Activated T-cell treated with anti-CD3 and anti-CD28 coated beads, Interleukin-2, amount 50 U/mL, for 72 hours (primary cell): ENCODE data around the gene DYNC2I2. TPM values are rescaled to one million over a fixed set of nuclear protein-coding genes. Genes with fewer than 3 reads are reported as not detected.
"Not testable (repeated sequence)": the region's sequence is repeated elsewhere in the genome, so short reads cannot be mapped to it uniquely, and the experiment has no call there.

ENCODE experiments used
- ATAC-seq, 2 donors: fragments of 150-1000 bp; cut with Tn5 transposase; replicated peaks in 1 of 2; 2 replicates each; pipeline ENCODE4 v1.10.0; 2021; ENCODE audit warnings: moderate library complexity in 2 of 2, mild to moderate bottlenecking in 1 of 2
- DNase-seq, 2 donors: peaks; one replicate each; pipeline ENCODE4 v3.0.0; 2021 to 2022; ENCODE audit warnings: mixed read lengths in 1 of 2
- H3K27ac Mint-ChIP-seq: one replicate; pipeline ENCODE4 v1.8.0; 2022; ENCODE audit warnings: mild to moderate bottlenecking, moderate library complexity, mixed read lengths
- H3K27me3 Mint-ChIP-seq: one replicate; pipeline ENCODE4 v1.8.0; 2022; ENCODE audit warnings: low read depth, mixed read lengths
- H3K36me3 Mint-ChIP-seq, 2 donors: one replicate each; pipeline ENCODE4 v1.8.0; 2022; ENCODE audit warnings: mixed read lengths in 2 of 2, mild to moderate bottlenecking in 1 of 2; ENCODE audit not compliant: insufficient read depth in 2 of 2
- H3K4me1 Mint-ChIP-seq: one replicate; pipeline ENCODE4 v1.8.0; 2022; ENCODE audit warnings: low read depth, mixed read lengths
- H3K4me3 Mint-ChIP-seq, 2 donors: one replicate each; pipeline ENCODE4 v1.8.0; 2022; ENCODE audit warnings: mild to moderate bottlenecking in 2 of 2, mixed read lengths in 2 of 2, moderate library complexity in 2 of 2
- H3K9me3 Mint-ChIP-seq, 2 donors: one replicate each; pipeline ENCODE4 v1.8.0; 2022; ENCODE audit warnings: mixed read lengths in 2 of 2
- total RNA-seq, 2 donors: library from RNA; stranded (reverse); gene quantifications; one replicate each; pipeline ENCODE4 v1.2.3, GENCODE V29; 2022

The DYNC2I2 gene
- total RNA-seq, 2 donors from 2014 or later: 27.1 to 31.2 TPM

GRCh38 chr9:128677794-128678193 lies 21.1 kb upstream of the DYNC2I2 start:
- no peaks in the 10 kb centered on the region for H3K36me3 Mint-ChIP-seq

DNA sequence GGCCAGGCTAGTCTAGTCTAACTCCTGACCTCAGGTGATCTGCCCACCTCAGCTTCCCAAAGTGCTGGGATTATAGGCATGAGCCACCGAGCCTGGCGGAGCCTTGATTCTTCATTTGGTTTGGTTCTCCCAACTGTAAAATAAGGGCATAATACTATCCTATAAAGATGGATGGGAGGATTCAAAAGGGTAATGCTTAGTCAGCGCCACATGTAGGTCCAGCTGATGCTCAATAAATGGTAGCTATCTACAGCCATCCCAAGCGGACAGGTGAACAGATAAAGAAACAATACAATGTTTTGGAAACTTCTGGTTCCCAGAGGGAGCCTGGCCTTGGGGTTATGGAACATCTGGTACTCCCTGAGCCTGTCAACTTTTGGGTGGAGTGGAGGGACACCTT lies 18.7 kb upstream of the DYNC2I2 start:
- Mint-ChIP-seq H3K36me3 (no peaks in the 10 kb centered on the region), H3K27ac (no peak overlapping the region), H3K4me1 (no peaks in the 10 kb centered on the region), H3K9me3 (no peaks in the 10 kb centered on the region), H3K4me3 (no peak overlapping the region), H3K27me3 (no peaks in the 10 kb centered on the region)
- ATAC-seq: no peak
- no peak for DNase-seq

More at GRCh38 chr9:128677794-128678193, 21.1 kb upstream of the DYNC2I2 start:
- Mint-ChIP-seq H3K27me3 (no peaks in the 10 kb centered on the region), H3K4me3 (no peak overlapping the region), H3K9me3 (no peaks in the 10 kb centered on the region), H3K4me1 (peaks cover under 1% of the 10 kb centered on the region), H3K27ac (no peak overlapping the region)
- ATAC-seq: no peak
- no peak for DNase-seq

DNA sequence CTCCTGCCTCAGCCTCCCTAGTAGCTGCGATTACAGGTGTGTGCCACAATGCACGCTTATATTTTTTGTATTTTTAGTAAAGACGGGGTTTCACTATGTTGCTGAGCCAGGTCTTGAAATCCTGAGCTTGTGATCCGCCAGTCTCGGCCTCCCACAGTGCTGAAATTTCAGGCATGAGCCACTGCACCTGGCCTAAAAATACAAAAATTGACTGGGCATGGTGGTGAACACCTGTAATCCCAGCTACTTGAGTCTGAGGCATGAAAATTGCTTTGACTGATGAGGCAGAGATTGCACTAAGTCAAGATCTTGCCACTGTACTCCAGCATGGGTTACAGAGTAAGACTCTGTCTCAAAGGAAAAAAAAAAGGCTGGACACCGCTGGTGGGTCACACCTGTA lies 13.1 kb upstream of the DYNC2I2 start:
- H3K4me3 Mint-ChIP-seq: no peak overlapping the region
- H3K9me3 Mint-ChIP-seq: no peaks in the 10 kb centered on the region
- no peaks in the 10 kb centered on the region for H3K36me3 Mint-ChIP-seq
- no peak overlapping the region for H3K27ac Mint-ChIP-seq
- no peaks in the 10 kb centered on the region for H3K4me1 Mint-ChIP-seq
- no peak for DNase-seq
- no peak for ATAC-seq
- H3K27me3 Mint-ChIP-seq: no peaks in the 10 kb centered on the region

DNA sequence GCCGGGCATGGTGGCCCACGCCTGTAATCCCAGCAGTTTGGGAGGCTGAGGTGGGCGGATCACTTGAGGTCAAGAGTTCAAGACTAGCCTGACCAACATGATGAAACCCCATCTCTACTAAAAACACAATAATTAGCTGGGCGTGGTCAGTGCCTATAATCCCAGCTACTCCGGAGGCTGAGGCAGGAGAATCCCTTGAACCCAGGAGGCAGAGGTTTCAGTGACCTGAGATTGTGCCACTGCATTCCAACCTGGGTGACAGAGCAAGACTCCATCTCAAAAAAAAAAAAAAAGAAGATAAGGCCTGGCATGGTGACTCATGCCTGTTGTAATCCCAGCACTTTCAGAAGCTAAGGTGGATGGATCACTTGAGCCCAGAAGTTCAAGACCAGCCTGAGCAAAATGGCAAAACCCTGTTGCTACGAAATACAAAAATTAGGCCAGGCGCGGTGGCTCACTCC lies 9.9 kb upstream of the DYNC2I2 start:
- ATAC-seq, DNase-seq, H3K27ac Mint-ChIP-seq, H3K9me3 Mint-ChIP-seq, H3K4me3 Mint-ChIP-seq, H3K4me1 Mint-ChIP-seq, H3K36me3 Mint-ChIP-seq, H3K27me3 Mint-ChIP-seq: not testable (repeated sequence)

- Mint-ChIP-seq H3K4me1 (peaks cover 16% of the 10 kb centered on the region), H3K36me3 (no peaks in the 10 kb centered on the region), H3K27ac (no peak overlapping the region), H3K4me3 (peak overlapping the region in 1 of 2 donors; percentile 92), H3K27me3 (no peaks in the 10 kb centered on the region), H3K9me3 (no peaks in the 10 kb centered on the region)
- no peak for DNase-seq
- no peak for ATAC-seq
These were observed 1.1 kb upstream of the DYNC2I2 start for GRCh38 chr9:128657796-128658195.

GRCh38 chr9:128657344-128657704 lies 677 bp upstream of the DYNC2I2 start:
- no peaks in the 10 kb centered on the region for H3K27me3 Mint-ChIP-seq
- H3K36me3 Mint-ChIP-seq: no peaks in the 10 kb centered on the region
- H3K27ac Mint-ChIP-seq: peak overlapping the region; percentile 100
- peaks cover 16% of the 10 kb centered on the region for H3K4me1 Mint-ChIP-seq
- peak overlapping the region; percentile 92 to 95 for H3K4me3 Mint-ChIP-seq
- ATAC-seq: no peak
- DNase-seq: no peak
- H3K9me3 Mint-ChIP-seq: no peaks in the 10 kb centered on the region

GRCh38 chr9:128654481-128654880 lies 2.2 kb downstream of the DYNC2I2 start:
- Mint-ChIP-seq H3K4me1 (peaks cover 16% of the 10 kb centered on the region), H3K4me3 (no peak overlapping the region), H3K27me3 (no peaks in the 10 kb centered on the region), H3K27ac (no peak overlapping the region), H3K36me3 (no peaks in the 10 kb centered on the region), H3K9me3 (no peaks in the 10 kb centered on the region)
- no peak for DNase-seq
- no peak for ATAC-seq

DNA sequence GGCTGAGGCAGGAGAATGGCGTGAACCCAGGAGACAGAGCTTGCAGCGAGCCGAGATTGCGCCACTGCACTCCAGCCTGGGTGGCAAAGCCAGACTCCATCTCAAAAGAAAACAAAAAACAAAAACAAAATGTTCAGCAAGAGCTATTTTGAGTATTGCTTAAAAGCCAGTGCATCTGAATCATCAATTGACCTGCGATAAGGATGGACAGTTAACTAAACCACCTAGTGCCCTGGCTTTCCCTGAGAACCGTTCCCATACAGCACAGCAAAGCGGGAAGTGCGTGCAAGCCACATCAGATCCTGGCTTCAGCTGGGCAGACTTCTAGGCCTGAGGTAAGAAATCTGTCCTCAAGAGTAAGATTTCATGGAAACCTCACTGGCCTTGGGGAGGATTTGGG lies 2.7 kb downstream of the DYNC2I2 start:
- DNase-seq: no peak
- Mint-ChIP-seq H3K36me3 (no peaks in the 10 kb centered on the region), H3K4me3 (no peak overlapping the region), H3K4me1 (peaks cover 16% of the 10 kb centered on the region), H3K27me3 (no peaks in the 10 kb centered on the region), H3K27ac (no peak overlapping the region), H3K9me3 (no peaks in the 10 kb centered on the region)
- ATAC-seq: no peak

DNA sequence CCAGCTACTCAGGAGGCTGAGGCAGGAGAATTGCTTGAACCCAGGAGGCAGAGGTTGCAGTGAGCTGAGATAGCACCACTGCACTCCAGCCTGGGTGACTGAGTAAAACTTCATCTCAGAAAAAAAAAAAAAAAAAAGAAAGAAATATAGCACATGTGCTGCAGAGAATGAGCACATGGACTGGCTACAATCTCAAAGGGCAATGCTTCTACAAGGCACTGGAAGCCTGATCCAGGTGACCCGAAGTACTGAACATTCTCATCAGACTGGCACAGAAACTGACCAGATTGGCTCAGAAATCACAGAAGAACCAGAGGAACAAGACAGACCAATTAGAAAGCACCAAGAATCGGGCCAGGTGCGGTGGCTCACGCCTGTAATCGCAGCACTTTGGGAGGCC lies 4.8 kb downstream of the DYNC2I2 start:
- Mint-ChIP-seq H3K27ac (no peak overlapping the region), H3K4me3 (no peak overlapping the region), H3K9me3 (no peaks in the 10 kb centered on the region), H3K36me3 (no peaks in the 10 kb centered on the region), H3K27me3 (no peaks in the 10 kb centered on the region), H3K4me1 (peaks cover 8% of the 10 kb centered on the region)
- DNase-seq (no peak), ATAC-seq (no peak)

DNA sequence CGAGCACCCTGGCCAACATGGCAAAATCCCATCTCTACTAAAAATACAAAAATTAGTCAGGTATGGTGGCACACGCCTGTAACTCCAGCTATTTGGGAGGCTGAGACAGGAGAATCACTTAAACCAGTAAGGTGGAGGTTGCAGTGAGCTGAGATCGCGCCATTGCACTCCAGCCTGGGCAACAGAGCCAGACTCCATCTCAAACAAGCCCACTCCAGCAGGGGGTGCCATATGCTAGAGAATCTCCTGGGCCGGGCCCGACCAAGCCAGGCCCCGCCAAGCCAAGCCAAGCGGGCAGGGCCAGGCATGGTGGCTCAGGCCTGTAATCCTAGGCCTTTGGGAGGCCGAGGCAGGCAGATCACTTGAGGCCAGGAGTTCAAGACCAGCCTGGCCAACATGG lies 8.4 kb downstream of the DYNC2I2 start:
- not testable (repeated sequence) for H3K4me1 Mint-ChIP-seq, H3K27me3 Mint-ChIP-seq, H3K9me3 Mint-ChIP-seq, H3K27ac Mint-ChIP-seq, H3K36me3 Mint-ChIP-seq, H3K4me3 Mint-ChIP-seq
- ATAC-seq (peak; percentile 97), DNase-seq (peak; percentile 80 to 82)

DNA sequence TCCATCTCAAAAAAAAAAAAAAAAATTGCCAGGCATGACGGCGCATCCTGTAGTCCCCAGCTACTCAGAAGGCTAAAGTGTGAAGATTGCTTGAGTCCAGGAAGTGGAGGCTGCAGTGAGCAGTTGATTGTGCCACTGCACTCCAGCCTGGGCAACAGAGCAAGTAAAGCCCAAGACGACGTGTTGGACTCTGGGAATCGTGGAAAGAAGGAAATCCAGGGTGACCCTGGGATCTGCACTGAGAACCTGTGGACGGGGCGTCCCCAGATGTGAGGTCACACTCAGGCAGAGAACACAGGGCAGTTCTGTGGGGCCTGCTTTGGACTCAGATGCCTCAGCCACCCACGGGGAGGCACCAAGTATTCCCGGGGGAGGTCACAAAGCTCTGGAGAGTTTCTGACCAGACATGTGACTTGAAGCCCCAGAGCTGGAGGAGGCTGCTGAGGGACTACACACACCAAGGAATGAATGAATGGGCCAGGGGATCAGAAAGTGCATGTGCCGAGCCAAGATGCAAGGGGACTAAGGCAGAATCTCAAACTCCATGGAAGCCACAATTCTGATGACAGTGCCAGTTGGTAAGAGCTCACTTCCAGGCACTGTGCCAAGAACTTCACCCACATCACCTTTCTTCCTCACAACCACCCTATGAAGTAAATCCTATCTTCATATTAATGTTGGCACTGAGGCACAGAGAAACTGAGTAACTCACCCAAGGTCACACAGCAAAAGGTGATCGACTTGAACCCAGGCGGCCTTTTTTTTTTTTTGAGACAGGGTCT lies 12.9 kb downstream of the DYNC2I2 start:
- no peaks in the 10 kb centered on the region for H3K27me3 Mint-ChIP-seq
- DNase-seq: no peak
- H3K9me3 Mint-ChIP-seq: no peaks in the 10 kb centered on the region
- no peaks in the 10 kb centered on the region for H3K36me3 Mint-ChIP-seq
- no peak overlapping the region for H3K4me3 Mint-ChIP-seq
- no peaks in the 10 kb centered on the region for H3K4me1 Mint-ChIP-seq
- ATAC-seq: no peak
- no peak overlapping the region for H3K27ac Mint-ChIP-seq

DNA sequence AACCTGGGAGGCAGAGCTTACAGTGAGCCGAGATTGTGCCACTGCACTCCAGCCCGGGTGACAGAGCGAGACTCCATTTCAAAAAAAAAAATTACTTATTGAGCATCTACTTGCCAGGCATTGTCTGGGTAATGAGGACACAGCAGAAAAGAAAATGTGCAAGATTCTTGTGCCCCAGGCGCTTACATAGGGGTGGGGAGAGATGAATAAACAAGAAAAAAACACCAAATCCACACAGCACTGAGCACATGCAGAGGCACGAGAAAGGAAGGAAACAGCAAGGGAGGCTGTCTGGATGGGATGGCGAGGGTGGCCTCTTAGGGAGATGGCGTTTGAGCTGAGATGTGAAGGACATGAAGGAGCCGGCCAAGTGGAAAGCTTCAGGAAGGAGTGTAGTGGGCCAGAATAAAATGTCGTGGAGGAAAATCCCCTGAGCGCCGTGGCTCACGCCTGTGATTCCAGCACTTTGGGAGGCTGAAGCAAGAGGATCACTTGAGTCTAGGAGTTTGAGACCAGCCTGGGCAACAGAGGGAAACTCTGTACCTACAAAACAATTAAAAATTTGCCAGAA lies 13.9 kb downstream of the DYNC2I2 start:
- Mint-ChIP-seq H3K4me3 (no peak overlapping the region), H3K4me1 (no peaks in the 10 kb centered on the region), H3K9me3 (no peaks in the 10 kb centered on the region), H3K27me3 (no peaks in the 10 kb centered on the region), H3K36me3 (no peaks in the 10 kb centered on the region), H3K27ac (no peak overlapping the region)
- ATAC-seq (no peak), DNase-seq (no peak)

- Mint-ChIP-seq H3K27ac (no peak overlapping the region), H3K27me3 (no peaks in the 10 kb centered on the region), H3K36me3 (no peaks in the 10 kb centered on the region), H3K9me3 (no peaks in the 10 kb centered on the region), H3K4me1 (no peaks in the 10 kb centered on the region), H3K4me3 (no peak overlapping the region)
- DNase-seq (no peak), ATAC-seq (no peak)
These were observed 16.0 kb downstream of the DYNC2I2 start for GRCh38 chr9:128640603-128641002.

- ATAC-seq (no peak), DNase-seq (no peak)
- H3K4me3 Mint-ChIP-seq: no peak overlapping the region
- no peaks in the 10 kb centered on the region for H3K36me3 Mint-ChIP-seq
- no peak overlapping the region for H3K27ac Mint-ChIP-seq
- no peaks in the 10 kb centered on the region for H3K27me3 Mint-ChIP-seq
- H3K4me1 Mint-ChIP-seq: no peaks in the 10 kb centered on the region
- H3K9me3 Mint-ChIP-seq: no peaks in the 10 kb centered on the region
These were observed 18.1 kb downstream of the DYNC2I2 start for GRCh38 chr9:128638580-128638979.
